ENCODE results near the gene CD1B.

GRCh38 chr1:158286941-158287346, 44.4 kb downstream of the CD1B start:
- TF ChIP-seq POLR2AphosphoS5 (IDR thresholded peaks at IDR 0.05) (no peak), SMC3 (conservative IDR thresholded peaks at IDR 0.05; ENCODE audit: poor library complexity) (no peak), EZH2 (IDR thresholded peaks at IDR 0.05; ENCODE audit: borderline replicate concordance, insufficient read depth, low read length, poor library complexity, severe bottlenecking) (no peak), REST (IDR thresholded peaks at IDR 0.05; ENCODE audit: borderline replicate concordance) (no peak), EP300 (conservative IDR thresholded peaks at IDR 0.05; ENCODE audit: poor library complexity, severe bottlenecking) (no peak), TAF1 (IDR thresholded peaks at IDR 0.05; ENCODE audit: low read depth) (no peak), RAD21 (conservative IDR thresholded peaks at IDR 0.05) (no peak), MXI1 (conservative IDR thresholded peaks at IDR 0.05; ENCODE audit: poor library complexity, severe bottlenecking) (no peak)
- TF ChIP-seq, protein P1, sequence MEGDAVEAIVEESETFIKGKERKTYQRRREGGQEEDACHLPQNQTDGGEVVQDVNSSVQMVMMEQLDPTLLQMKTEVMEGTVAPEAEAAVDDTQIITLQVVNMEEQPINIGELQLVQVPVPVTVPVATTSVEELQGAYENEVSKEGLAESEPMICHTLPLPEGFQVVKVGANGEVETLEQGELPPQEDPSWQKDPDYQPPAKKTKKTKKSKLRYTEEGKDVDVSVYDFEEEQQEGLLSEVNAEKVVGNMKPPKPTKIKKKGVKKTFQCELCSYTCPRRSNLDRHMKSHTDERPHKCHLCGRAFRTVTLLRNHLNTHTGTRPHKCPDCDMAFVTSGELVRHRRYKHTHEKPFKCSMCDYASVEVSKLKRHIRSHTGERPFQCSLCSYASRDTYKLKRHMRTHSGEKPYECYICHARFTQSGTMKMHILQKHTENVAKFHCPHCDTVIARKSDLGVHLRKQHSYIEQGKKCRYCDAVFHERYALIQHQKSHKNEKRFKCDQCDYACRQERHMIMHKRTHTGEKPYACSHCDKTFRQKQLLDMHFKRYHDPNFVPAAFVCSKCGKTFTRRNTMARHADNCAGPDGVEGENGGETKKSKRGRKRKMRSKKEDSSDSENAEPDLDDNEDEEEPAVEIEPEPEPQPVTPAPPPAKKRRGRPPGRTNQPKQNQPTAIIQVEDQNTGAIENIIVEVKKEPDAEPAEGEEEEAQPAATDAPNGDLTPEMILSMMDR (IDR thresholded peaks at IDR 0.05; ENCODE audit: poor library complexity, severe bottlenecking), result no peak
